ENCODE measurements around the gene SLCO4C1.
"Not testable (repeated sequence)": the region's sequence is repeated elsewhere in the genome, so short reads cannot be mapped to it uniquely, and the experiment has no call there.

SLCO4C1 gene

GRCh38 chr5:102296178-102296817 is at the start of gene SLCO4C1:
Gene SLCO4C1 (minus strand): TSS chr5:102296284. CDS start chr5:102296262, 22 bp downstream.
- DNase-seq (ENCODE audit: low spot score): no peak

GRCh38 chr5:102341681-102342288 is 45.7 kb upstream of the SLCO4C1 start:
- no peak for DNase-seq (ENCODE audit: low spot score)

GRCh38 chr5:102324714-102325113 is 28.6 kb upstream of the SLCO4C1 start:
- no peak for DNase-seq (ENCODE audit: low spot score)

GRCh38 chr5:102318801-102319200 is 22.7 kb upstream of the SLCO4C1 start:
- not testable (repeated sequence) for DNase-seq (ENCODE audit: low spot score)

- DNase-seq (ENCODE audit: low spot score): no peak
These were observed 18.2 kb upstream of the SLCO4C1 start for GRCh38 chr5:102314328-102314727.

- no peak for DNase-seq (ENCODE audit: low spot score)
These were observed 17.8 kb upstream of the SLCO4C1 start for GRCh38 chr5:102313912-102314311.

- no peak for DNase-seq (ENCODE audit: low spot score)
These were observed 16.7 kb upstream of the SLCO4C1 start for GRCh38 chr5:102312586-102313370.

- no peak for DNase-seq (ENCODE audit: low spot score)
These were observed 13.5 kb upstream of the SLCO4C1 start for GRCh38 chr5:102309586-102309985.

GRCh38 chr5:102307232-102307631 is 11.1 kb upstream of the SLCO4C1 start:
- no peak for DNase-seq (ENCODE audit: low spot score)

GRCh38 chr5:102306121-102306520 is 10.0 kb upstream of the SLCO4C1 start:
- DNase-seq (ENCODE audit: low spot score): no peak

- DNase-seq (ENCODE audit: low spot score): no peak
These were observed 428 bp downstream of the SLCO4C1 start for GRCh38 chr5:102295534-102296177.

GRCh38 chr5:102294886-102295395 is 1.1 kb downstream of the SLCO4C1 start:
- no peak for DNase-seq (ENCODE audit: low spot score)

- DNase-seq (ENCODE audit: low spot score): no peak
These were observed 6.1 kb downstream of the SLCO4C1 start for GRCh38 chr5:102290004-102290403.

GRCh38 chr5:102289251-102289899 is 6.7 kb downstream of the SLCO4C1 start:
- DNase-seq (ENCODE audit: low spot score): no peak

- no peak for DNase-seq (ENCODE audit: low spot score)
These were observed 7.5 kb downstream of the SLCO4C1 start for GRCh38 chr5:102288630-102289029.

- no peak for DNase-seq (ENCODE audit: low spot score)
These were observed 9.6 kb downstream of the SLCO4C1 start for GRCh38 chr5:102286476-102286875.

GRCh38 chr5:102283102-102283797 is 12.8 kb downstream of the SLCO4C1 start:
- DNase-seq (ENCODE audit: low spot score): no peak

GRCh38 chr5:102279711-102280110 is 16.4 kb downstream of the SLCO4C1 start:
- DNase-seq (ENCODE audit: low spot score): no peak

GRCh38 chr5:102278231-102278630 is 17.9 kb downstream of the SLCO4C1 start:
- no peak for DNase-seq (ENCODE audit: low spot score)

- DNase-seq (ENCODE audit: low spot score): no peak
These were observed 18.9 kb downstream of the SLCO4C1 start for GRCh38 chr5:102277144-102277543.

GRCh38 chr5:102271759-102272158 is 24.3 kb downstream of the SLCO4C1 start:
- DNase-seq (ENCODE audit: low spot score): no peak

All from COLO829 (cell line).